Measurements from ENCODE around the gene TSC1.

TSC1 gene

DNA sequence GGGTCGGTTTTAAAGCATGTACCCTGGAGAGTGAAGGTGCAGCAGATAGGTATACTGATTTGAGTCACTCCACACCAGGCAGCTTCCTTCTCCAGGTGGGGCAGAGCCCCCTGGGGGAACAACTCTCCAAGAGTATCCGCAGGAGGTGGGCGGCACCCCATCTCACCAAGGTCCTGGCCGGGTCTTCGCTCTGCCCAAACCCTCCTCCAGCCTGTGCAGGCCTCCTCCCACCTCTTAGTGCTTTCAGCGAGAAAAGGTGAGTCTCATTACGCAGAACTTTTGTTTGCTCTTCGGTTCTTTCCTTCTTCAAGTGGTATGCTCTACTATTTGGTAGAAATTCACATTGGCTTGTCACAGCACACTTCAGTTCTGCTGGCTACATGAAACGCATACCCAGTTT, 52.0 kb downstream of the TSC1 start:
- no peak overlapping the region for H3K4me3 ChIP-seq (ENCODE audit: low read depth, low read length)
- no peaks in the 10 kb centered on the region for H3K9me3 ChIP-seq (ENCODE audit: control insufficient read depth, low read length)
- no peak overlapping the region for H3K9ac ChIP-seq
- H3K79me2 ChIP-seq, result no peaks in the 10 kb centered on the region
- H2AFZ ChIP-seq, result no peak overlapping the region
- H3K4me1 ChIP-seq, result no peaks in the 10 kb centered on the region
- H3K27ac ChIP-seq, result no peak overlapping the region
- no peak overlapping the region for H3K4me2 ChIP-seq (ENCODE audit: low read length)
- no peaks in the 10 kb centered on the region for H3K27me3 ChIP-seq (ENCODE audit: control insufficient read depth, insufficient read depth, low read length)
- no peaks in the 10 kb centered on the region for H3K36me3 ChIP-seq (ENCODE audit: control insufficient read depth, insufficient read depth, low read length)
- TF ChIP-seq, protein P1, sequence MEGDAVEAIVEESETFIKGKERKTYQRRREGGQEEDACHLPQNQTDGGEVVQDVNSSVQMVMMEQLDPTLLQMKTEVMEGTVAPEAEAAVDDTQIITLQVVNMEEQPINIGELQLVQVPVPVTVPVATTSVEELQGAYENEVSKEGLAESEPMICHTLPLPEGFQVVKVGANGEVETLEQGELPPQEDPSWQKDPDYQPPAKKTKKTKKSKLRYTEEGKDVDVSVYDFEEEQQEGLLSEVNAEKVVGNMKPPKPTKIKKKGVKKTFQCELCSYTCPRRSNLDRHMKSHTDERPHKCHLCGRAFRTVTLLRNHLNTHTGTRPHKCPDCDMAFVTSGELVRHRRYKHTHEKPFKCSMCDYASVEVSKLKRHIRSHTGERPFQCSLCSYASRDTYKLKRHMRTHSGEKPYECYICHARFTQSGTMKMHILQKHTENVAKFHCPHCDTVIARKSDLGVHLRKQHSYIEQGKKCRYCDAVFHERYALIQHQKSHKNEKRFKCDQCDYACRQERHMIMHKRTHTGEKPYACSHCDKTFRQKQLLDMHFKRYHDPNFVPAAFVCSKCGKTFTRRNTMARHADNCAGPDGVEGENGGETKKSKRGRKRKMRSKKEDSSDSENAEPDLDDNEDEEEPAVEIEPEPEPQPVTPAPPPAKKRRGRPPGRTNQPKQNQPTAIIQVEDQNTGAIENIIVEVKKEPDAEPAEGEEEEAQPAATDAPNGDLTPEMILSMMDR (IDR thresholded peaks at IDR 0.05), result no peak

DNA sequence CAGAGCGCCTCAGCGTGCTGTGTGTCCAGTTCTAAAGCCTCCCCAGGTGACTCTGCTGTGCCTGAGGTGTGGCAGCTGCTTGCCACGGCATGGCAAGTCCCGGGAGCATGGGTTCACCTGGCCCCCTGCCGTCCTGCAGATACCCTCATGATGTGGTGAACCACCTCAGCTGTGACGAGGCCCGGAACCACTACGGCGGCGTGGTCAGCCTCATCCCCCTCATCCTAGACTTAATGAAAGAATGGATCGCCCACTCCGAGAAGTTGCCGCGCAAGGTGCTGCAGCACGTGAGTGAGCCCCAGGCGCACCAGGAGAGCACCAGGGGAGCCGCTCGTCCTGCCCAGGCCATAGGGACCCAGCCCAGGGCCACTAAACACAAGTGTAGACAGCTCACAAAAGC, 56.3 kb downstream of the TSC1 start:
- Histone ChIP-seq H3K4me2 (ENCODE audit: low read length) (no peak overlapping the region), H3K9me3 (ENCODE audit: control insufficient read depth, low read length) (no peaks in the 10 kb centered on the region), H2AFZ (no peak overlapping the region), H3K27me3 (ENCODE audit: control insufficient read depth, insufficient read depth, low read length) (no peaks in the 10 kb centered on the region), H3K27ac (no peak overlapping the region), H3K4me3 (ENCODE audit: low read depth, low read length) (no peak overlapping the region), H3K79me2 (no peaks in the 10 kb centered on the region), H3K36me3 (ENCODE audit: control insufficient read depth, insufficient read depth, low read length) (no peaks in the 10 kb centered on the region), H3K9ac (no peak overlapping the region), H3K4me1 (no peaks in the 10 kb centered on the region)
- TF ChIP-seq, protein P1 (IDR thresholded peaks at IDR 0.05), result no peak

DNA sequence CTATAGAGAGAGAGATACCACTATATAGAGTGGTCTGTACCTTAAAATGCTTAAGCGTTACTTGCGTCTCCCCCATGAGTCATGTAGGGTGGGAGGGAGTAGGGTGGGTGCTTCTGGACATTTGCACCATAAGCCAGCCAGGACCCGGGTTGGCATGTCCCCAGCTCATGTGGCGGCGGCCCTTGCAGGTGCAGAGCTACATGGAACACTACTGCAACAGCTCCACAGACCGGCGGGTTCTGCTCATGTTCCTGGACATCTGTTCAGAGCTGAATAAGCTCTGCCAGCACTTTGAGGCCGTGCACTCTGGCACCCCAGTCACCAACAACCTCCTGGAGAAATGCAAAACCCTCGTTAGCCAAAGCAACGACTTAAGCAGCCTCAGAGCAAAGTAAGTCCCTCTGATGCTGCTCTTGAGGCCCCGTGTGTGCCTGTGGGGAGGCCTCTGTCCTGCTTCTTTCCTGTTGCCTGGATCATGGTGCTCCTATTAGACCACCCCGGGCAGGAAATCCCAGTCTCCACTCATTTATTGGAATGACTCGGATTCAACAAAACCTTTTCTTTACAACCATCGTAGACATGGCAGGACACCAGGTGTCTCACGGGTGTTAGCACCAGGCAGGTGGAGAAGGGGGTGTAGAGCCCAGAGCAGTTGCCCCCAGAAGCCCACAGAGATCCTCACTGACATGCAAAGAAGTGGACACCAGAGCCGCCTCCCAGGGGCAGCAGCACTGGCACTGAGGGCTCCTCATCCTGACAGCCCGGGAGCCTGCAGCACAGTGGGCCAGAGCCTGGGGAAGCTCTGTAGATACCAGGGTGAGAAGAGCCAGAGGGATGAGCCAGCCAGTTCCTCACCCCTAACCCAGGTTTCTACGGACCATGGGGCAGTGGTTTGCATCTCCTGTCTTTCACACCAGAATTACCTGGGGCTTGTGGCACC, 57.0 kb downstream of the TSC1 start:
- Histone ChIP-seq H3K4me1 (no peaks in the 10 kb centered on the region), H3K4me2 (ENCODE audit: low read length) (no peak overlapping the region), H3K79me2 (no peaks in the 10 kb centered on the region), H3K9me3 (ENCODE audit: control insufficient read depth, low read length) (no peaks in the 10 kb centered on the region), H3K9ac (no peak overlapping the region), H3K27ac (no peak overlapping the region), H3K36me3 (ENCODE audit: control insufficient read depth, insufficient read depth, low read length) (no peaks in the 10 kb centered on the region), H3K4me3 (ENCODE audit: low read depth, low read length) (no peak overlapping the region), H3K27me3 (ENCODE audit: control insufficient read depth, insufficient read depth, low read length) (no peaks in the 10 kb centered on the region), H2AFZ (no peak overlapping the region)
- TF ChIP-seq, protein P1 (IDR thresholded peaks at IDR 0.05), result no peak

DNA sequence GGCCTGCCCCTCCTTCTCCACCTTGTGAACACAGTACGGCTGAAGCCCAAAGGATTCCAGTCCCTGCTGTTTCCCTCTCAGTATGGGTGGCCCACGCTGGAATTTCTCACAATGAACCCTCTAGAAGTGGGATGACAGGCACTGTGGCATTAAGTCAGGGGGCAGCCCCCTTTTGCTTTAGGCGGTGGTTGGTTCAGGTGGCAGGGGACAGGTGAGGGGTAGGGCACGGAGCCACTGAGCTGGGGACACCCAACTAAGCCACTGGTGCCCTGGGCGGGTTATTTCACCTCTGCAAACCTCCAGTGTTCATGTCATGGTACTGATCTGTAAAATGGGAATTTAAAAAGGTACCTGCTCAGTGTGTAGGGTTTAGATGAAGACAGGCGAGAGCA, 58.1 kb downstream of the TSC1 start:
- H3K4me2 ChIP-seq (ENCODE audit: low read length), result no peak overlapping the region
- H3K9me3 ChIP-seq (ENCODE audit: control insufficient read depth, low read length), result no peaks in the 10 kb centered on the region
- H3K9ac ChIP-seq, result no peak overlapping the region
- H3K4me1 ChIP-seq, result no peaks in the 10 kb centered on the region
- no peaks in the 10 kb centered on the region for H3K79me2 ChIP-seq
- H2AFZ ChIP-seq, result no peak overlapping the region
- no peak overlapping the region for H3K4me3 ChIP-seq (ENCODE audit: low read depth, low read length)
- TF ChIP-seq, protein P1 (IDR thresholded peaks at IDR 0.05), result no peak
- H3K27ac ChIP-seq, result no peak overlapping the region
- H3K36me3 ChIP-seq (ENCODE audit: control insufficient read depth, insufficient read depth, low read length), result no peaks in the 10 kb centered on the region
- H3K27me3 ChIP-seq (ENCODE audit: control insufficient read depth, insufficient read depth, low read length), result no peaks in the 10 kb centered on the region

All from parathyroid adenoma (tissue), 2 donors.